Measurements from ENCODE around the gene FGFR2.

Gene FGFR2

GRCh38 chr10:121553511-121554264 lies 44.6 kb downstream of the FGFR2 start:
- H3K4me3 ChIP-seq (ENCODE audit: low read depth, low read length), result no peak overlapping the region
- no peak for TF ChIP-seq MYC (IDR thresholded peaks at IDR 0.05; ENCODE audit: low read depth, low read length)
- TF ChIP-seq POLR2A (IDR thresholded peaks at IDR 0.05; ENCODE audit: extremely low read depth, insufficient read length), result no peak
- no peak for TF ChIP-seq MAX (IDR thresholded peaks at IDR 0.05; ENCODE audit: low read depth, low read length)
- TF ChIP-seq CTCF (IDR thresholded peaks at IDR 0.05; ENCODE audit: low read depth, low read length), result no peak
- no peak for DNase-seq (ENCODE audit: low read depth)

GRCh38 chr10:121552746-121553145 lies 45.5 kb downstream of the FGFR2 start:
- DNase-seq (ENCODE audit: low read depth), result no peak
- TF ChIP-seq CTCF (IDR thresholded peaks at IDR 0.05; ENCODE audit: low read depth, low read length), result no peak
- no peak for TF ChIP-seq MAX (IDR thresholded peaks at IDR 0.05; ENCODE audit: low read depth, low read length)
- no peak for TF ChIP-seq POLR2A (IDR thresholded peaks at IDR 0.05; ENCODE audit: extremely low read depth, insufficient read length)
- no peak for TF ChIP-seq MYC (IDR thresholded peaks at IDR 0.05; ENCODE audit: low read depth, low read length)
- no peak overlapping the region for H3K4me3 ChIP-seq (ENCODE audit: low read depth, low read length)

GRCh38 chr10:121551210-121551885 lies 46.9 kb downstream of the FGFR2 start:
- no peak for TF ChIP-seq CTCF (IDR thresholded peaks at IDR 0.05; ENCODE audit: low read depth, low read length)
- no peak for TF ChIP-seq MAX (IDR thresholded peaks at IDR 0.05; ENCODE audit: low read depth, low read length)
- no peak for TF ChIP-seq POLR2A (IDR thresholded peaks at IDR 0.05; ENCODE audit: extremely low read depth, insufficient read length)
- TF ChIP-seq MYC (IDR thresholded peaks at IDR 0.05; ENCODE audit: low read depth, low read length), result no peak
- no peak overlapping the region for H3K4me3 ChIP-seq (ENCODE audit: low read depth, low read length)
- no peak for DNase-seq (ENCODE audit: low read depth)

GRCh38 chr10:121544301-121544869 lies 53.9 kb downstream of the FGFR2 start:
- no peak for DNase-seq (ENCODE audit: low read depth)
- TF ChIP-seq MAX (IDR thresholded peaks at IDR 0.05; ENCODE audit: low read depth, low read length), result no peak
- no peak for TF ChIP-seq CTCF (IDR thresholded peaks at IDR 0.05; ENCODE audit: low read depth, low read length)
- TF ChIP-seq MYC (IDR thresholded peaks at IDR 0.05; ENCODE audit: low read depth, low read length), result no peak
- TF ChIP-seq POLR2A (IDR thresholded peaks at IDR 0.05; ENCODE audit: extremely low read depth, insufficient read length), result no peak
- H3K4me3 ChIP-seq (ENCODE audit: low read depth, low read length), result no peak overlapping the region

GRCh38 chr10:121543545-121543944 lies 54.7 kb downstream of the FGFR2 start:
- TF ChIP-seq POLR2A (IDR thresholded peaks at IDR 0.05; ENCODE audit: extremely low read depth, insufficient read length) (no peak), MYC (IDR thresholded peaks at IDR 0.05; ENCODE audit: low read depth, low read length) (no peak), CTCF (IDR thresholded peaks at IDR 0.05; ENCODE audit: low read depth, low read length) (no peak), MAX (IDR thresholded peaks at IDR 0.05; ENCODE audit: low read depth, low read length) (no peak)
- H3K4me3 ChIP-seq (ENCODE audit: low read depth, low read length), result no peak overlapping the region

More at GRCh38 chr10:121543545-121543944, 54.7 kb downstream of the FGFR2 start:
- DNase-seq (ENCODE audit: low read depth), result no peak

Measured in NB4 (cell line).